SK-N-SH (cell line): Measurements from ENCODE around the gene UVRAG. TPM values are rescaled to one million over a fixed set of nuclear protein-coding genes. Genes with fewer than 3 reads are reported as not detected.

Experiments used
- CTCF ChIA-PET: fragments of 300-600, 350-600 bp; formaldehyde crosslinking; extraction: SDS; loops from one replicate; lab custom pipeline; 2021; lab: Yijun Ruan, JAX
- POLR2A ChIA-PET: fragments of 350-600 bp; sonication (Branson Sonifier 250); formaldehyde crosslinking; extraction: SDS; loops from one replicate; lab custom pipeline; 2020; ENCODE audit warnings: antibody characterized with exemption, inconsistent platforms; lab: Yijun Ruan, JAX
- DNase-seq: peaks from one replicate; pipeline ENCODE4 v3.0.0; 2012
- H2AFZ ChIP-seq: fragments of 200-600 bp; sonication (generic); 2 replicates; pipeline ENCODE4 v1.8.1; 2016; ENCODE audit warnings: antibody characterized with exemption, mild to moderate bottlenecking, low read depth
- H3F3A ChIP-seq: fragments of 200-600 bp; sonication (generic); replicated peaks from 2 replicates; pipeline ENCODE3; 2016; ENCODE audit warnings: antibody characterized with exemption, mild to moderate bottlenecking; ENCODE audit not compliant: insufficient read depth
- H3K27ac ChIP-seq, 2 experiments: fragments of 200-500 bp in 1 of 2; fragments of 200-600 bp in 1 of 2; sonication (Bioruptor generic) in 1 of 2; sonication (generic), shearing (Covaris generic) in 1 of 2; 2 replicates each; pipeline versions ENCODE4 v1.5.1 to v1.6.1; 2014 to 2016; ENCODE audit warnings: low read depth in 2 of 2, inconsistent platforms in 1 of 2, low read length in 1 of 2, mild to moderate bottlenecking in 1 of 2, mixed read lengths in 1 of 2
- H3K27me3 ChIP-seq: fragments of 200-600 bp; sonication (generic), shearing (Covaris generic); 2 replicates; pipeline ENCODE4 v1.6.1; 2016; ENCODE audit warnings: mixed run types; ENCODE audit not compliant: insufficient read depth
- H3K36me3 ChIP-seq, 2 experiments: fragments of 200-500 bp in 1 of 2; fragments of 200-600 bp in 1 of 2; sonication (Bioruptor generic) in 1 of 2; sonication (generic) in 1 of 2; replicated peaks in 1 of 2; 2 replicates each; pipeline versions ENCODE3 to v1.5.1; 2014 to 2016; ENCODE audit warnings: low read length in 1 of 2, mild to moderate bottlenecking in 1 of 2; ENCODE audit not compliant: insufficient read depth in 2 of 2, control insufficient read depth in 1 of 2
- H3K4me1 ChIP-seq, 2 experiments: fragments of 200-500 bp in 1 of 2; fragments of 200-600 bp in 1 of 2; sonication (Bioruptor generic) in 1 of 2; sonication (generic), shearing (Covaris generic) in 1 of 2; 2 replicates each; pipeline versions ENCODE4 v1.5.1 to v1.6.1; 2014 to 2016; ENCODE audit warnings: low read depth in 1 of 2, low read length in 1 of 2, mixed run types in 1 of 2; ENCODE audit not compliant: insufficient read depth in 2 of 2, control insufficient read depth in 1 of 2
- H3K4me2 ChIP-seq: fragments of 200-600 bp; sonication (generic), shearing (Covaris generic); 2 replicates; pipeline ENCODE4 v1.6.1; 2017; ENCODE audit warnings: mixed run types
- H3K4me3 ChIP-seq, 2 experiments: fragments of 200-500 bp in 1 of 2; fragments of 200-600 bp in 1 of 2; sonication (Bioruptor generic) in 1 of 2; sonication (generic), shearing (Covaris generic) in 1 of 2; 2 replicates each; pipeline versions ENCODE4 v1.5.1 to v1.8.1; 2014 to 2016; ENCODE audit warnings: low read depth in 2 of 2, inconsistent platforms in 1 of 2, low read length in 1 of 2, mild to moderate bottlenecking in 1 of 2, mixed read lengths in 1 of 2, moderate library complexity in 1 of 2
- H3K79me2 ChIP-seq: fragments of 200-600 bp; sonication (generic); 2 replicates; pipeline ENCODE4 v1.8.1; 2017; ENCODE audit warnings: mild to moderate bottlenecking; ENCODE audit not compliant: insufficient read depth
- H3K9ac ChIP-seq: fragments of 200-600 bp; sonication (generic); 2 replicates; pipeline ENCODE4 v1.6.1; 2017; ENCODE audit warnings: mixed run types
- H3K9me2 ChIP-seq: fragments of 200-600 bp; sonication (generic); 2 replicates; pipeline ENCODE4 v1.6.1; 2017; ENCODE audit warnings: mixed run types
- H3K9me3 ChIP-seq: fragments of 200-600 bp; sonication (generic); 2 replicates; pipeline ENCODE4 v1.6.1; 2017; ENCODE audit warnings: mixed run types, mild to moderate bottlenecking, moderate library complexity
- H4K20me1 ChIP-seq: fragments of 200-600 bp; sonication (generic); 2 replicates; pipeline ENCODE4 v1.6.1; 2017; ENCODE audit warnings: mild to moderate bottlenecking, mixed run types; ENCODE audit not compliant: insufficient read depth
- FOXM1 ChIP-seq: IDR thresholded peaks from 2 replicates; pipeline ENCODE4 v1.4.0; 2012; ENCODE audit warnings: low read depth, mild to moderate bottlenecking
- GABPA ChIP-seq: IDR thresholded peaks from 2 replicates; pipeline ENCODE4 v1.4.0; 2012; ENCODE audit warnings: low read depth, mild to moderate bottlenecking
- MEF2A ChIP-seq: IDR thresholded peaks from 2 replicates; pipeline ENCODE4 v1.4.0; 2012; ENCODE audit warnings: low read depth, borderline replicate concordance
- NRF1 ChIP-seq: IDR thresholded peaks from 2 replicates; pipeline ENCODE4 v1.6.1; 2012; ENCODE audit warnings: low read depth, mild to moderate bottlenecking, low read length
- REST ChIP-seq: IDR thresholded peaks from 2 replicates; pipeline ENCODE4 v1.6.1; 2012; ENCODE audit warnings: mild to moderate bottlenecking, low read depth, low read length, moderate library complexity
- RXRA ChIP-seq: IDR thresholded peaks from 2 replicates; pipeline ENCODE4 v1.4.0; 2012; ENCODE audit warnings: low read depth, mild to moderate bottlenecking, borderline replicate concordance
- WGBS: methylation state at CpG from one replicate; pipeline ENCODE4 v1.1.6; 2017; ENCODE audit warnings: low lambda C conversion rate; 5-methylcytosine and 5-hydroxymethylcytosine counted together
- polyA plus RNA-seq, 3 experiments: library from polyadenylated mRNA; depleted of rRNA; stranded (reverse); fragments of >200 nt; gene quantifications; 2 replicates each; pipeline ENCODE4 v1.2.3, GENCODE V29; 2012

Gene UVRAG
- polyA plus RNA-seq, 1 of the 3 experiments (the other 2 are of a cell fraction): 5.8 TPM

- H3F3A ChIP-seq: peaks cover 13% of the 10 kb centered on the region
- ChIA-PET POLR2A (no interaction called here), CTCF (interaction anchor here (0.7 to 3.0 kb wide), 3 partner anchors 12 to 23 kb away, joined by 3 to 17 read pairs (median 3); no protein-coding TSS in a partner anchor)
- no peak overlapping the region for H2AFZ ChIP-seq
- peak overlapping the region; percentile 5; the same call in 1 of the 2 replicates for H3K4me2 ChIP-seq
- H4K20me1 ChIP-seq: peaks cover 9% of the 10 kb centered on the region; the same call in 1 of the 2 replicates
- H3K79me2 ChIP-seq: peaks cover 30% of the 10 kb centered on the region; the same call in 1 of the 2 replicates
- DNase-seq: no peak
- H3K27ac ChIP-seq: peak overlapping the region in 1 of 2 experiments; percentile 52; a peak in 2 of 4 replicates
- H3K4me1 ChIP-seq: peaks cover 5 to 20% of the 10 kb centered on the region in 2 experiments
- TF ChIP-seq NRF1: no peak
- peak; percentile 33; the same call in 1 of the 2 replicates for TF ChIP-seq MEF2A
- H3K36me3 ChIP-seq: no peaks in the 10 kb centered on the region
- no peak overlapping the region for H3K4me3 ChIP-seq
- WGBS: 64% methylated on average over 3 of the region's 3 CpGs
- no peaks in the 10 kb centered on the region for H3K9me3 ChIP-seq
- H3K9ac ChIP-seq: no peak overlapping the region
- H3K27me3 ChIP-seq: no peaks in the 10 kb centered on the region
- no peaks in the 10 kb centered on the region for H3K9me2 ChIP-seq
These were observed 35.8 kb downstream of the UVRAG start for GRCh38 chr11:75850787-75851186.

- Histone ChIP-seq H4K20me1 (peaks cover 9% of the 10 kb centered on the region; the same call in 1 of the 2 replicates), H3K4me2 (peak overlapping the region; percentile 5; the same call in 1 of the 2 replicates), H3K4me3 (no peak overlapping the region), H3K36me3 (no peaks in the 10 kb centered on the region), H3K27me3 (no peaks in the 10 kb centered on the region), H3K27ac (peak overlapping the region in 1 of 2 experiments; percentile 52; a peak in 2 of 4 replicates), H3K9me3 (no peaks in the 10 kb centered on the region), H3K9ac (no peak overlapping the region)
- 89% methylated on average over 1 of the region's 1 CpG for WGBS
- POLR2A ChIA-PET: no interaction called here
- CTCF ChIA-PET: interaction anchor here (0.7 to 3.0 kb wide), 3 partner anchors 13 to 23 kb away, joined by 3 to 17 read pairs (median 3); no protein-coding TSS in a partner anchor
- TF ChIP-seq RXRA (no peak), FOXM1 (no peak), GABPA (no peak), REST (no peak)
- TF ChIP-seq, all 33 proteins: peak for 0
- Histone ChIP-seq H3K9me2 (no peaks in the 10 kb centered on the region), H2AFZ (no peak overlapping the region), H3K4me1 (peaks cover 5 to 20% of the 10 kb centered on the region in 2 experiments), H3F3A (peaks cover 13% of the 10 kb centered on the region), H3K79me2 (peaks cover 30% of the 10 kb centered on the region; the same call in 1 of the 2 replicates)
- no peak for DNase-seq
These were observed 36.2 kb downstream of the UVRAG start for GRCh38 chr11:75851203-75851602.
